GM21367 (cell line): ENCODE data around the gene AANAT.

Source experiments
- ATAC-seq: cut with Tn5 transposase; IDR thresholded peaks from one replicate; pipeline ENCODE4 v1.9.1; 2021; ENCODE audit not compliant: unreplicated experiment

AANAT gene

DNA sequence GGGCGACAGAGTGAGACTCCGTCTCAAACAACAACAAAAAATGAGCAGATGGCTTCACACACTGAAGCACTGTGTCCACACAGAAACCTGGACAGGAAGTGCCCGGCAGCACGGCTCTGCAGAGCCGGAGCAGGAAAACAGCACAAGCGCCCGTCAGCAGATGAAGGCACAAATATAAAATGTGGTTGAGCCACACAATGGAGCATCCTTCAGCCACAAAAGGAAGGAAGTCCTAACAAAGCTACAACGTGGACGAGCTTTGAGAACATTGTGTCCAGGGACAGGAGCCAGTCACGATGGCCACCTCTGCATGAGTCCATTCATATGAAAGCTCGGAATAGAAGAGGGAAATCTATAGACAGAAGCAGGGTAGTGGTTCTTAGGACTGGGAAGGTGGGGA, 18.2 kb downstream of the AANAT start:
- ATAC-seq = no peak

DNA sequence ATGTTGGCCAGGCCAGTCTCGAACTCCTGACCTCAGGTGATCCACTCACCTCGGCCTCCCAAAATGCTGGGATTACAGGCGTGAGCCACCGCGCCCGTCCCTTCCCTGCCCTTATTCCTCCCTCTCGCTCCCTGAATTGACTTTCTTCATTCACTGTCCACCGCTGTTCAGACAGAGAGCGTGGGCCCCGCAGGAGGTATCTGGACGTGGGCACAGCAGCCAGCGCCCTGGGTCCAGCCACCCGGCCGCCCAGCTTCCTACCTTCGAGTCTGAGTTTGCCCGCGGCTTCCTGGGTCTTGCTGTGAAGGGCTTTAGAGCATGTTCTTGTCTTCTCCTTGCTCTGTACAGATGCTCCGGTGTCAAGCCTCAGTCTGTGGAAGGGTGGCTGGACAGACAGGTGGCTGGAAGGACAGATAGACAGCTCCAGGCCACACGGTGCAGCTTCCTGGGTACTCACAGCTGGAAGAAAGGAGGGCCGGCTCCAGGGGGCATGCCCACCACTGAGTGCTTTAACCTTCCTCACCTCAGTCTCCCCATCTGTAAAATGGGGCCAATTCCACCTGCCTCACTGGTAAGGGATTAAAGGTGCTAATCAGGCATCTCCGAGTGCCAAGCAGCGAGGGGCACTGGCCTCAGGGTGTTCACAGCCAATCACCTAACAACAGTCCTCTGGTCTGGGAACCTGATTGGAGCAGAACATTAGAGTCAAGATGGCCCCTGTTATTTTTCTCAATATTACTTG, 20.2 kb downstream of the AANAT start:
- ATAC-seq = no peak

DNA sequence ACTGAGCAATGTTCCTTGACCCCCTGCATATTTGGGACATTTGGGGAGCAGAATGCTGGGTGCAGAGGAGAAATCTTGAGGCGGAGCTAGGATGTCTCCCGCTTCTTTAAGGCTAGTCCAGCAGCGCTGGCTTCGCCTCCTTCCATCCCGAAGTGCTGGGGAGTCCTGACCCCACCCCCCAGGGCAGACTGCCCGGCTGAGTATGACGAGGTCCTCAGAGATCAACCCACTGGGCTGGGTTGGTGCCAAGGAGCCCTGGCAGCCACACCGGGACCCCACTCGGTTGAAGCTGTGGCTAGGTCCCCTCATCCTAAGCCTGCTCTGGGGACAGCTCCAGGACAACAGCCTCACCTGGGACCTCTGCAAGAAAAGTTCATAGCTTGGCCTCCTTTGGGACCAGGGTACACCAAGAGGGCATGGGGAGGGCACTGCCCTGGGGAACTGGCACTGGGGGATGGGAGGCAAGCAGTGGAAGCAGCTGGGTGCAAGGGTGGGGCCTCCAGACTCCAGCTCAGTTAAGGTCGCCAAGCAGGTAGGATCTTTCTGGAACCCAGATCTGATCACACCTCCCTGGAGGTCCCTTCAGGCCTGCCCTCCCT, 22.8 kb downstream of the AANAT start:
- no peak for ATAC-seq

DNA sequence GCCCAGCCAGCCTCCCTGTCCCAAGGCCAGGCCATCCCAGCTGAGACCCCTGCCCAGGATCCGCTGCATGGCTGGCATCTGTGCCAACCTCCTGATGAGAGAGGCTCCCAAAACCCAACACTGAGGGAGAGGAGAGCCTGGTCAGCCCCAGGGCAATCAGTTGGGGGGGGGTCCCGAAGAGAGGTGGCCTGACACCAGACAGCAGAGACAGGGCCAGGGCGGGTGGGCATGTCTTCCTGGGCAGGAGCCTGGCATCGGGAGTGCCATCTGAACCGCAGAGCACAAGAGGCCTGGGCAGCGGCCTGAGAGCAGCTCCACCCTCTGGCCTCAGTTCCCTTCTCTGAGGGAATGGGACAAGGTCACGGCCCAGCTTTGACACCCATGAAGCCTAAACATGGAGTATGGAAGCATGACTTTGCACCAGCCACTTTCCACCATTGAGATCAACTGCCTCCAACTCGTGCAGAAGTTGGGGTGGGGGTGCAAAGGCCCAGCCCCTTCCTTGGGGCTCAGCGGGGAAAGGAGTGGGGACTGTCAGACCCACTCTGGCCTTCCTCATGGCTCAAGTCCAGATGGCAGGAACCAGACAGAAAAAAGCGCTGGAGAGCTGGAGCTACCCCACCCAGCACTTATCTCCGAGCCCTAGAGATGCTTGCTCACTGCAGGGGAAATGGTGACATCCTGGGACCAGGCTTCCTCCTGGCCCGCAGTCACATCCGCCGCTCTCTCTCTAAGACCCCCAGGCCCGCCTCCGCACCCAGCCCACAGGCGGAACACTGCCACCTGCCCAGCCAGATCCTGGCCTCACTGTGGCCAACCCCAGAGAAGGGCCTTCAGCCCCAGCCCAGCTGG, 24.1 kb downstream of the AANAT start:
- ATAC-seq = peak; percentile 10

DNA sequence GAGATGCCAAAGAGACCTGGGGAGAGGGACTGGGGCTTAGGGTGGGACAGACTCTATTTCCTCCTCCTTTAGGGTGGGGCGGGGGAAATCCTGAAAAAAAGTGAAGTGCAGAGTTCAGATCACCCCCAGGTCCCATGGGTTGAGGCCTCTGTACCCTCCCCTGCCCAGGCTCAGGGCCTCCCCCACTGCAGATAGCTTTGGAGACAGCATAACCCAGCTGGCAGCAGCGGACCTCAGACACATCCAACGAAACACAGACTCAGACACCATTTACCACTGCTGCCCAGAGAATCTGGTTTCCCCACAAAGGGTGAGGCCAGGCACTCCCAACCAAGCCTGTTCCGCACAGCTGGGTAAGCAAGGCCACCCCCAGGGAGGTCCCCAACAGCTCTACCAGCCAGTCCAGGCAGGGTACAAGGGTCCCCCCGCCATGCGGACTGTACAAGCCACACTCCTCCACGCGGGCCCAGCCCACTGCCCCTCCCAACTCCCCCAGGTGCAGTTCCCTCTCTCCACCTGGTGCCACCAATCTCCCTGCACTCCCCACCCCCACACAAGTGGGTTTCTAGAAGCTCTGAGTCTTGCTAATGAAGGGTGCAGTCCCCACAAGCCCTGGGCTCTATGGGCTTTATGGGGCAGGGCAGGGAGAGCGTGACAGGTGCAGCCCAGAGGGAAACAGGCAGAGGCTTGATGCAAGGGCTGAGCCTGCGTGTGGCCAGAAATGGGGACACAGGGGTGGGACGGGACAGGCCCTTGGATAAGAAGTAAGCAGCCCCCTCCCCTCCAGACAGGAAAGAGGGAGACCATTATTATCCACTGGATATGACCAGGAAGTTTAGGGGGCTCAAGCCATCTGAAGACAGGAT, 25.0 kb downstream of the AANAT start:
- ATAC-seq = peak; percentile 35

DNA sequence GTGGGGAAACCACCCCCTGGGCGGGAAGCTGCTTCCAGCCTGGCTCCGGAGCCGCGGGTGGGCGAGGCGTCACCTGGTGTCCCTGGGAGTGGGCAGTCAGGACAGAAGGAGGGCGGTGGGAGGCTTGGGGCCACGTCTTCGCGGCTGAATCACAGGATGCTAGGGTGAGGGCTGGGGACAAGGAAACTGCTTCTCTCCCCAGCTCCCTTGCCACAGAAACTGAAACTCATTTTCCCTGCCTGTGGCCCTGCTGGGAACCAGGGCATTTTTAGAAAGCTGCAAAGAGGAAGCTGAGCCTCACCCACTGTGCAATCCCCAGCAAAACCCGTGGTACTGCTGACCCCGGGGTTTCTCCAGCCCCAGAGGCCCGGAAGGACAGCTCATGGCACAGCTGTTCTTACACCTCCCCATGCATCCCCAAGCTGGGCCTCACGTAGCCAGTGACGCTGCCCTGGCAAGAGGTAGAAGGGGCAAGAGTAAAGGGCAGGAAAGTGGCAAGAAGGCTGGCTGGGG, 25.6 kb downstream of the AANAT start:
- ATAC-seq = peak; percentile 29

DNA sequence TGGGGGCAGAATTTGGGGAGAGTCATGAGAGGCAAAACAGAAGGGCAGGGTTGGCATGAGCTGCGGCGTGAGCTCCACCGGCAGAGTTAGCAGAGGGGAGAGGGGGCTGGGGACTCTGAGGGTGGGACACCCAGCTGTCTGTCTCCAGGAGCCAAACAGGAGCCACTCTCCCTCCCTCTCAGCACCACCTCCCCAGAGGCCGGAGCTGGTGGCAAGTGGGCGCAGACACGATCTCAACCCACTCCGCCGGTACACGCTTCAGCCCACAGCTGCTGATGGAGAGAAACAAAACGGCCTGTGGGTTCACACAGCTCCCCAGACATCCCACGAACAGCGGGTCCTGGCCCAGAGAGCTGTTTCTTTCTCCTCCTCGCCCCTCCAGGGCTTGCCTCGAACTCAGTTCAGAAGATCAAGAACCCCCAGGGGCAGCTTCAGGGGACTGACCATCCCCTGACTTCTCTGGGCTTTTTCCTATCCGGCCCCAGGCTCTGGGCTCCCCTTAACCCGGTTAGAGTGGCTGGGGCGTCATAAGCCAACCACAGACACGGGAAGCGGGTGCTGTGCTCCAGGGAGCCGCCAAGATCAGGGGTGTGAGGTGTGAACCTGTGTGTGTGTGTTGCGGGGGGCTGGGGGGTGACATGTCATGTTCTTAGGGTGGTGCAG, 26.2 kb downstream of the AANAT start:
- no peak for ATAC-seq

DNA sequence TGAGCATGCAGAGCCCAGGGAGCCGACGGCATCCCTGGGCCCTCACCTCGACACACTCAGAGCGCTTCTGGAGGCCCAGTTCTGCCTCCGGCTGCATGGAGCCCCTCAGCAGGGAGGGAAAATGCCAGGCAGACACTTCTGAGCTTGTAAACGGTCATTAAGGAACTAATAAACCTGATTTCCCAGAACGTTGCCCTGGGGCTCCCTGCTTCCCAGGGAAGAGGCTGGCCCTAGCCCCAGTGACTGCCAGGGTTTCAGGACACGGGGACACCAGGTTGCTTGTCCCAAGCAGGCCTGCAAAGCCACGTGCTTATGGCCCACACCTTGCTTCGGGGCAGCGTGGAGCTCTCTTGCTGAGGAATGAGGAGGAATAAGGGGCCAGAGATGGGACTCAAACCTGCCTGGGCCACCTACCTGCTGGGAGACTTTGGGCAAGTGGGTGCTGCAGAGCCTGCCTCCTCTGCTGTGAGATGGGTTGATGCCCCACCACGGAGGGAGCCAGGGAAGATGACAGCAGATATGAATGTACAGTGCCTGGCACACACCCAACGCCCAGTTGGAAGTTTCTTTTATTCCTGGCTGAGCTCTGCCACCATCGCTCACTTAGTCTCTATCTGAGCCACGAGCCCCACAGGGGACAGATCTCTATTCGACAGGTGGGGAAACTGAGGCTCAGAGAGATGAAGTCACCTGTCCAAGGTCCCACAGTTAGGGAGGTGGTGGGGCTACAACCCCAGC, 28.4 kb downstream of the AANAT start:
- no peak for ATAC-seq

DNA sequence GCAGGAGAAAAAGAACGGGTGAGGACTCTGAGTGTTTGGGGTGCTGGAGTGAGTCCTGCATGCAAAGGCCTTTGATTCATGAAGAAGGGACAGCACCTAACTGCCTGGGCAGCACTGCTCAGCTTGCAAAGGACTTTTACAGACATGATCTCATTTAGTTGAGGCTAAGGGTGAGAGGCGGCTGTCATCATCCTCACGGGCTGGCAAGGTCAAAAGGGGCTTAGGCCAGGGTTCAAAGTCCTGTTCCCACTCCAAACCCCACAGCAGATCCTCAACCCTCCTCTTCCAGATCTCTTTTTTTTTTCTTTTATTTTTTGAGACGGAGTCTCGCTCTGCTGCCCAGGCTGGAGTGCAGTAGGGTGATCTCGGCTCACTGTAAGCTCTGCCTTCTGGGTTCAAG, 29.1 kb downstream of the AANAT start:
- ATAC-seq = no peak

DNA sequence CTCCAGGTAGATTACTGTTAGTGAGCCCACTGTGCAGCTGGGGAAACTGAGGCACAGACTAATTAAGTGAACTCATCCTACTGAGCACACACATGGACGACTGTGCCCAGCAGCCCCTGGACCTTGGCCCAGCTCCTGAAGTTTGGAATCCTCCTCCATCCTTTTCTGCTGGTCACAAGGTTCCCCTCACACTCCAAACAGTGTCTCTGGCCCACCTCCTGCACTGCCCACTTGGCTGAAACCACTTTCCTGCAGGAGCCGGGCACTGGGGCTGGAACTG, 30.2 kb downstream of the AANAT start:
- ATAC-seq = no peak

DNA sequence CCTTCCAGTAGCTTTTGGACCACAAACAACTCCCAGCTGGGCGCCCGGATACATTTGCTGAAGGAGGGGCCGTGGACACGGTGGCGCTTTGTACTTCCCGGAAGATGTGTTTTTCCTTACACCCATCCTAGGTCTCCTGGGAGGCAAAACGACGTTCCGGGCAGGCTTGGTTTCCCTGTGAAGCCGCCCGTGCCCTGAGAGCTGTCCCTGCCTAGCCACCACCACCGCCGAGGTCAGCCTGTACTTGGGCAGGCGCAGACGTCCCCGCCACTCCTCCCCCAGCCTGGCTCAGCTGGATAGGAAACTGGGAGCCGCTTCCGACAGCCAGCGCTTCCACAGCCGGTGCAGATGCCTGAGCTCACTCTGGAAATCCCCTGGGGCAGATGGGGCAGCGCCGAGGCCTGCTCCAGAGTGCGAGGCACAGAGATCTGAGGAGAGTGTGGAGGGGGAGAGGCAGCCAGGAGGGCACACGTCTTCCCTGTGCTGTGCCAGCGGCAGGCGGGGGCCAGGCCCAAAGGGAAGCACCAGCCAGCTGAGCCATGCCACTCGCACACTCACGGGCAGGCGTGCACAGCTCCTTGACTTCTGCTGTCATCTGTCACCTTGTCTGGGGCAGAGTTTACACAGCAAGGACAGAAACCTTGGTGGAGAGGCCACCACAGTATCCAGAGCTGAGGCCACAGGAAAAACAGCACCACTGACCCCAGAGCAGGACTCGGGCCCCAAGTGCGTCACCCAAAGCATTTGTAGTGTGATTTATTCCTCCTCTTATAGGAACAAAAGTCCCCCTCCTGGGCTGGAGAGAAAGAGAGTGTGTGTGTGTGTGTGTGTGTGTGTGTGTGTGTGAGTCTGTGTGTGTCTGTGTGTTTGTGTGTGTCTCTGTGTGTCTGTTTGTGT, 30.8 kb downstream of the AANAT start:
- ATAC-seq = no peak

DNA sequence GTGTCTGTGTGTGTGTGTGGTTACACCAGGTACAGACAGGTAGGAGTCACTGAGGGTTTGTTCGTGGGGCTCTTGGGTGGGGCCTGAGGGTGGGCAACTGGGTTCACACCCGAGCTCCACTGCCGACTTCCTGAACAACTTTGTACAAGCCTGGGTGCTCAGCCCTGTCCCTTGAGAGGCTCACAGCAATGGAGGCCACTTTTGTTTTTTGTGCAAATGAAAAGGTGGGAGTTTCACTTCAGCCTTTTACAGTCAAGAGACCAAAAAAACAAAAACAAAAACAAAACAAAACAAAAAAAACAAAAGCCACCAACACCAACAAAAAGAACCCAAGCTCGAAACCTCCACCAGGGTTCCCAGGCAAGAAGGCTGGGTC, 31.5 kb downstream of the AANAT start:
- ATAC-seq = no peak

DNA sequence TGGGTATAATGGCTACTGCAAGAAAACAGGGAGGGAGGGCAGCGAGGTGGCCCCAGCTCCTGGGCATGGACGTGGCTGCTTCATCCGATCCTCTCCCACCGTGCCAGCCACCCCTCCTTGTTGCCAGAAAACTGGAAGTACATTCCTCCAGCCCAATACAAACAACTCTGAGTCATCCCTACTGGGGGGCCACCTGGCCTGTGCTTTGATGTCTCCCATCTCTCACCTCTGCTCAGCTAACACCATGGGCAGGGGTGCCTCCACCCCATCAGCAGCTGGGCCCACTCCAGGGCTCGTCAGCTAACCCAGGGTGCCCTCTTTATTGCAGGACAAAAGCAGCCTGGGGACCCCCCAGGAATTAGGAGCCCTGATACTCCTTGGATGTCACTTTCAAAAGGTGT, 31.9 kb downstream of the AANAT start:
- ATAC-seq = no peak

DNA sequence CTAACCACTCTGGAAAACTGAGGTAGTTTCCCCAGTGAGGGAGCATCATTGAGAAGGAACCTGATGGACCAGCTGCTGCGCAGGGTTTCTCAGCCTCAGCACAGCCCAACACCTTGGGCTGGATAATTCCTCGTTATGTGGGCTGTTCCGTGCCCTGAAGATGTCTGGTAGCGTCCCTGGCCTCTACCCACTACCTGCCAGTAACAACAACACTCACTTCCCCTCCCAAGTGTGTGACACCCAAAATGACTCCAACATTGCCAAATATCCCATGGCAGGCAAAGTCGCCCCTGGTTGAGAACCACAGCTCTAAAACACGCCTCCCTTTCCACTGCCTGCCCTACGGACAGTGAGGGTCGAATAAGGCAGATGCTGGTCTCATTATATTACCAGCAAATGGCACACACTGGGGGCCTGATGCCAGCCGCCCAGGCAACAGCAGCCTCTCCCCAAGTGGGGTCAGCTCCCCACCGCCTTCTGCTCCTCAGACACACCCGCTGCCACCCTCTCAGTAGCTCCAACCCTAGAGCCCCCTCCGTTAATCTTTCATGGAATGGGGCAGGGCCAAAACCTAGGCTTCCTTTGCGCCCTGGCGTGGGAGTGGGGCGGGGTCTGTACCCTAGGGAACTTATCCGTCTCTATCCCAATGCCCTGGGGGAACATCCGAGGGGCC, 32.8 kb downstream of the AANAT start:
- ATAC-seq = no peak

DNA sequence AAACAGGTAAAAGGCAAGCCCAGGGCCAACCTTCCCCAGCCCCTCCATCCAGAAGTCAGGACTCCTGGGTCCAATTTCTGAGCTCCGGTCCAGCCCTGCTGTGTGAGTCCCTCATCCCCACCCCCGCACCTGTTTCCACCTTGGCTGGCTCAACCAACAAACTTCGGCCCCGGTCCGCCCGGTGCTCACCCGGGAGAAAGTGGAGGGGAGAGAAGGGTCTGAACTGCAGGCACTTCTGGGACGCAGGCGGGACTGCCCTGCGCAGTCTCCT, 33.3 kb downstream of the AANAT start:
- ATAC-seq = no peak

DNA sequence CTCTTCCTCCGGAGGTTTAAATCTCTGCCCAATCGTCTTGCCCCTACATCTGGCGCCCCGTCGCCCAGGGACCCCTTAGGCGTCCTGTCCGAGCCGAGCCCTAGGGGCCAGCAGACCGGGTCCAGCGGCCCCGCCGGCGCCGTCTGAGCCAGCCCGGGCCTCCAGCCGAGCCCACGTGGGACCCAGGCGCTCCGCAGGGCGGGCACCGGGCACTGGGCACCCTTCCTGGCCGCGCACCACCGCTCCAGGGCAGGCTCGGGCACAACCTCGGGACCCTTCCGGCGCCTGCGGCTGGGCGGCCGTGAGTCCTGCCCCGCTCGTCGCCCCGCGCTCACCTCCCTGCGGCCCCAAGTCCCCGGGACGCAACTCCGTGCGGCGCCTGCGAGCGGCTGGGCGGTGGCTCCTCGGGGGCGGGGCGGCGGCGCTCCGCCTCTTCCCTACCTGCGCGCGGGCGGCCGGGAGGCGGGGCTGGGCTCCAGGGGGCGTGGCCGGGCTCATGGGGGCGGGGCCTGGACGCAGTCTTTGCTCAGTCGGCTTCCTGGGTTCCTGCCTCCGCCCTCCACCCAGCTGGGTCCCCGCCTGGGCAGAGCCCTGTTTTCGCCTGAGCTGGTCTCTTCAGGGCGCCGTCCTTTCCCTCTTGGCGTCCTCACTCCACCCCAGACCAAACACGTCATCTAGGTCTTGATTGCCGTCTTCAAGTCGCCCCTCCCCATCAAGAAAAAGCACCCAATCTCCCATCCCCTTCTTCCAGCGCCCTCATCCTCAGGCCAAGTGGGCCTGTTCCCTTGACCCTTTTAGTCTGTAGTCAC, 33.8 kb downstream of the AANAT start, which contains the start of gene RHBDF2:
RHBDF2 (minus strand) TSS at position 406 of the 809 bp plus-strand sequence. CDS start 19,899 bp downstream, outside the sequence.
- ATAC-seq = peak; percentile 47

DNA sequence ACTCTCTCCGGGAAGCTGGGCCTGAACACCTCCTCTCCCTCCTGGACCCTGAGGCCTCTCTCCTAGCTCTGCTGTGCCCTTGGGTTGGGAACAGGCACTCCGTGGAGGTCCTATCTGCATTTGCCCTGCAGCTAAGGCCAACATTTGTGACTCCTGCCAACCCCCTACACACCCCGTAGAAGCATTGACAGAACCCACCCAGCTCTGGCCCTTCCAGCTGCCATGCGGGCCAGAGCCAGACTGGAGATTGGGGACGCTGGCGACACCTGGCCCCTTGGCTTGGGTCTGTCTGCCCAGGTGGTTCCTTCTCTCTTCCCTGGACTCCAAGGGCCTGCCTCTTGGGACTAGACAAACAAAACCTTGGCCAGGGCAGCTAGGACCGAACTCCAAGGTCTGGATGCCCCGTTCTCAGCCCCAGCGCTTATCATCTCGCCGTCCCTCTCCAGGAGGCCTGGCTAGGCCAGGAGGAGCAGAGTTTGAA, 34.5 kb downstream of the AANAT start:
- no peak for ATAC-seq
